Measurements from ENCODE around the gene PTBP2.
A peak's percentile ranks its signal among the peaks of the same experiment; 100 is the strongest.

The PTBP2 gene

DNA sequence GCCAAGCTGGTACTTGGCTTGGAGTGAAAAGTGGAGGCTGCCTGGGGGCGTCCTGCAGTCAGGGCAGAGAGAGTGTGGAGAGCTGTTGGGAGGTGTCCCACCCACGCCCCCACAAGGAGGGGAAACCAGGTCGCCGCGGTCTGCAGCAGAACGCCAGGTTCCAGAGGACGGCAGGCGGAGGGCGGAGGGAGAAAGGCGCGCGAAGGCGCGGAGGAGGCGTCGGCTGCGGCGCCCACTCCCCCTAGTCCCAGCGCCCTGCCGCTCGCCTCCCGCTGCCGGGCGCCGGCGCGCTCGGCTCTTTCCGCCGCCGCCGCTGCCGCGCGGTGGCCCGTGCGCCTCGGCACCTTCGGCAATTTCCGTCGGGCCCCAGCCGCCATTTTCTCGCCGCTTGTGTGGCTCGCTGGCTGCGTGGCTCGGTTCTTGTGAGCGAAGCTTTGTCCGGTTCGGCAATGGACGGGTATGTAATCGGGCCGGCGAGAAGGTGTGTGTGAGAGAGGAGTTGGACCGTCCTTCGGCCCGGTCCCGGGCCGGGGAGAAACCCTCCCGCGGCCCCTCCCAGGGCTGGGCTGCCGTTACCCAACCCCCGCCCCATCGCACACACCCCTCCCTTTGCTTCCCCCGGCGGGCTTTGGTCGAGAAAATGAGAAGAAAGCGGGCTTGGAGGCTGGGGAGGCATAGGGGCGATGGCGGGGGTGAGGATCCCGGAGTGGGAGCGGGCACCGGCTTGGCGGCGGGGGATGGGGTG, at the start of gene PTBP2:
PTBP2 (plus strand) TSS at position 369 of the 745 bp plus-strand sequence; CDS start at position 450, 81 bp downstream.
- DNase-seq (ENCODE audit: extremely low read depth in 1 of 2, low read depth in 1 of 2) = peak; percentile 56 to 59

- no peak for DNase-seq (ENCODE audit: extremely low read depth in 1 of 2, low read depth in 1 of 2)
Measured at GRCh38 chr1:96674915-96675314, 46.7 kb upstream of the PTBP2 start.

- no peak for DNase-seq (ENCODE audit: extremely low read depth in 1 of 2, low read depth in 1 of 2)
Measured at GRCh38 chr1:96682056-96682455, 39.5 kb upstream of the PTBP2 start.

DNA sequence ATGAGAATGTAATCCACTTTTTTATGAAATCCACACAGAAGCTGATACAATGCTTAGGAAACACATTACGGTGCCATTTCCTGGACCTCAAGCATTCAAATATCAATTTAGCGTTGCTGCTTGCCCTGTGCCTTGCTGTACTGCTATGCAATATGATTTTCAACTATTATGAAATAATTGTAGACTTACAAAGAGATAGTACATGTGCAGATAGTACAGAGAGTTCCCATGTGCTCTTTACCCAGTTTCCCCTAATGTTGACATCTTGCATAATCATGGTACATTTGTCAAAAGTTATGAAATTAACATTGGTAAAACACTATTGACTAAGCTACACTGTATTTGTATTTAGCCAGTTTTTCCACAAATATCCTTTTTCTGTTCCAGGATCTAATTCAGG, 37.7 kb upstream of the PTBP2 start:
- DNase-seq (ENCODE audit: extremely low read depth in 1 of 2, low read depth in 1 of 2) = no peak

DNA sequence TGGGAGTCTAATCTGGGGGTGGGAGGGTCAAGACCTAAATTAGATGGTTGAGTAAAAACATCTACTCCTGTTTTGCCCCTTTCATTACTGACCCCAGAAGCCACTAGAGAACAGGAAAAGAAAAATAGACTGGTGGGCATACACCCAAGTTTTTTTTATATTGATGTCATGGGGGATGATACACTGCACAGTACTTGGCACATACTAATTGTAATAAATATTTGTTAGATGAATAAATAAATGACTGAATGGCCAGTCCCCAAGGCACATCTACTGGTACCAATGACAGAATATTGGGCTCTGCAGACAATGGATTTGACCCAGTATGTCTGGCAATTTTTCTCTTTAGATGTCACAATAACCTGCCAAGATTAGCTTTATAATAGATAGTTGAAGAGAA, 36.8 kb upstream of the PTBP2 start:
- DNase-seq (ENCODE audit: extremely low read depth in 1 of 2, low read depth in 1 of 2) = no peak

- DNase-seq (ENCODE audit: extremely low read depth in 1 of 2, low read depth in 1 of 2) = no peak
Measured at GRCh38 chr1:96688767-96689166, 32.8 kb upstream of the PTBP2 start.

DNA sequence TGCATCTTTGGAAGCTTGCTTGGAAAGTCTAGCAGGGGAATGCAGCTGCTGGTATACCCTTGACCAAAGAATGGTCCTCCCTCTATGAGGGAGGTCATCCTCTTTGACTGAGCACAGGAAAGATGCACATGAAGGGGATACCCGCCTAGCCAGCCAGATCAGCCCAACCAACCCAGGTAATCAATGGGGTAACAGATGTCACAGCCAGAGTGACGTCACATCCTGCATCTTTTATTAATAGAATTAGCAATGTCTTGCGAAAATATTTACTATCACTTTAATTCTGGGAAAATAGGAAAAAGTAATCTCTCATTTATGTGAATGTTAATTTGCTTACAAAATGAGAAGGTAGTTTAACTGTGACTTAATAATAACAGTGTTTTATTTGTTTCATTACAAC, 25.6 kb upstream of the PTBP2 start:
- no peak for DNase-seq (ENCODE audit: extremely low read depth in 1 of 2, low read depth in 1 of 2)

DNA sequence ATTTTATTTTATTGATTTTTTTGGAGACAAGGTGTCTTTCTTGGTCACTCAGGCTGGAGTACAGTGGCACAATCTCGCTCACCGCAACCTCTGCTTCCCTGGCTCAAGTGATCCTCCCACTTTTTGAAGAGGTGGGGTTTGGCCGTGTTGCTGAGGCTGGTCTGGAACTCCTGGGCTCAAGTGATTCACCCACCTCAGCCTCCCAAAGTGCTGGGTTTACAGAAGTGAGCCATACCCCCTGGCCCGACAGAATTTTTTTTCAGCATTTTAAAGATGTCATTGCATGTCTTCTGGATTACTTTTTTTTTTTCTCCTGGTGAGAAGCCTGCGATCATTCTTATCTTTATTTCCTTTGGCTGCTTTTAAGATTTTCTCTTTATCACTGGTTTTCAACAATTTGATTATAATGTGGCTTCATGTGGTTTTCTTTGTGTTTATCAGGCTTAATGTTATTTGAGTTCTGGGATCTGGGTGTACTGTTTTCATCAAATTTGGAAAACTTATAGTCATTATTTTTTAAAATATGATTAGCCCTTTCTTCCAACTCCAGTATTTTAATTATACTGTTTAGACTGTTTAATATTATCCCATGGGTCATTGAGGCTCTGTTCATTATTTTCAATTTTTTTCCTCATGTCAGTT, 23.1 kb upstream of the PTBP2 start:
- no peak for DNase-seq (ENCODE audit: extremely low read depth in 1 of 2, low read depth in 1 of 2)

DNA sequence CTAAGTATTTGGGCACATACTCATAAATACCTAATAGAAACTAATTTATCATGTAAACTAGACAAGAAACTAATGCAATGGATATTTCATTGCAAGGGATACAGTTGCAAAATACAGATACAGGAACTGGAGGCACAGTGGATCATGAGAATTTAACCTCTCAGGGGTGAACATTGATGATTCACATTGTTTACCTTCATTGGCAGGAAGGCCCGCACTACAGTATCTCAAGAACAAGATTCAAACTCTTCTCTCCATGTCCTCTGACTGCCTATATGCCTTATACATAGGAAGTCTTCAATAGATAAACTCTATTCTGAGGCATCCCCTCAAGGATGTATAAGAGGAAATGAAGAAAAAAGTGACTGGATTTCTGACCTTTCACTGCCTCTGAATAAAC, 18.4 kb upstream of the PTBP2 start:
- no peak for DNase-seq (ENCODE audit: extremely low read depth in 1 of 2, low read depth in 1 of 2)

GRCh38 chr1:96707023-96707422, 14.6 kb upstream of the PTBP2 start:
- no peak for DNase-seq (ENCODE audit: extremely low read depth in 1 of 2, low read depth in 1 of 2)

- no peak for DNase-seq (ENCODE audit: extremely low read depth in 1 of 2, low read depth in 1 of 2)
Measured at GRCh38 chr1:96708482-96708881, 13.1 kb upstream of the PTBP2 start.

- no peak for DNase-seq (ENCODE audit: extremely low read depth in 1 of 2, low read depth in 1 of 2)
Measured at GRCh38 chr1:96710708-96711477, 10.7 kb upstream of the PTBP2 start.

DNA sequence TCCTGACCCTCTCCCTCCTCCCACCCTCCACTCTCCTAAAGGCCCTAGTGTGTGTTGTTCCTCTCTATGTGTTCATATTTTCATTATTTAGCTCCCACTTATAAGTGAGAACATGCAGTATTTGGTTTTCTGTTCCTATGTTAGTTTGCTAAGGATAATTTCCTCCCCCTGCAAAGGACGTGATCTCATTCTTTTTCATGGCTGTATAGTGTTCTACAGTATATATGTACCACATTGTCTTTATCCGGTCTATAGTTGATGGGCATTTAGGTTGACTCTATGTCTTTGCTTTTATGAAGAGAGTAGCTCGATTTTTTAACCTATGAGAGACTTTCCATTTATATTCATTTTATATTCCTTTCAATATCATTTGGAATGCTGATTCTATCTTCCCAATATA, 7.9 kb upstream of the PTBP2 start:
- no peak for DNase-seq (ENCODE audit: extremely low read depth in 1 of 2, low read depth in 1 of 2)

DNA sequence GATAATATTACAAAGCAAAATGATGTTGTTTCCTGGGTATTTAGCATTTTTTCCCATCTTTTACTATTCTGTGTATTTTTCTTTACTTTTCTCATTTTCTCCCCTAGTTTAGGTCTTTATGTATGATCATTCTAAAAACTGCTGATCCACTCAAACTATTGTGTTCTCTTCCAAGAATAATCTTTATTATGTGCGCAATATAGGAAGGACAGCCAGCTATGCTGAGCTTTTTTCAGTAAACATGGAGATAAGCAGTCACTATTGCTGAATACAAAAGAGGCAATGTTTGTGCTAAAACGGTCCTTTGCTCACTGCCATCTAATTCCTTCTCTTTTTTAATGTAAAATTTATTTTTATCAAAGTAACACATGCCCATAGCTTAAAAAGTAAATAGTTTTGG, 6.7 kb upstream of the PTBP2 start:
- no peak for DNase-seq (ENCODE audit: extremely low read depth in 1 of 2, low read depth in 1 of 2)

DNA sequence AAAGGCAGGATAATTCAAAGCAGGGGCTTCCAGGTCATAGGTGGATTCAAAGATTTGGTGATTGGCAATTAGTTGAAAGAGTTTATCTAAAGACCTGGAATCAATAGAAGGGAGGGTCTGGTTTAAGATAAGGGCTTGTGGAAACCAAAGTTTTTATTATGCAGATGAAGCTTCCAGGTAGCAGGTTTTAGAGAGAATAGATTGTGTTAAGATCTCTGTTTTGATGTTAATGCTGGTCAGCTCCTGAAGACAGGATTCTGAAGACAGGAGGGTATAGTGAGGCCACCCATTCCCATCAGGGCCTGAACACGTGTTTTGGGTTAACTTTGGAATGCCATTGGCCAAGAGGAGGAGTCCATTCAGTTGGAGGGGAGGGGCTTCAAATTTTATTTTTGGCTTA, 6.1 kb upstream of the PTBP2 start:
- DNase-seq (ENCODE audit: extremely low read depth in 1 of 2, low read depth in 1 of 2) = no peak

GRCh38 chr1:96721053-96721415, 550 bp upstream of the PTBP2 start:
- no peak for DNase-seq (ENCODE audit: extremely low read depth in 1 of 2, low read depth in 1 of 2)

DNA sequence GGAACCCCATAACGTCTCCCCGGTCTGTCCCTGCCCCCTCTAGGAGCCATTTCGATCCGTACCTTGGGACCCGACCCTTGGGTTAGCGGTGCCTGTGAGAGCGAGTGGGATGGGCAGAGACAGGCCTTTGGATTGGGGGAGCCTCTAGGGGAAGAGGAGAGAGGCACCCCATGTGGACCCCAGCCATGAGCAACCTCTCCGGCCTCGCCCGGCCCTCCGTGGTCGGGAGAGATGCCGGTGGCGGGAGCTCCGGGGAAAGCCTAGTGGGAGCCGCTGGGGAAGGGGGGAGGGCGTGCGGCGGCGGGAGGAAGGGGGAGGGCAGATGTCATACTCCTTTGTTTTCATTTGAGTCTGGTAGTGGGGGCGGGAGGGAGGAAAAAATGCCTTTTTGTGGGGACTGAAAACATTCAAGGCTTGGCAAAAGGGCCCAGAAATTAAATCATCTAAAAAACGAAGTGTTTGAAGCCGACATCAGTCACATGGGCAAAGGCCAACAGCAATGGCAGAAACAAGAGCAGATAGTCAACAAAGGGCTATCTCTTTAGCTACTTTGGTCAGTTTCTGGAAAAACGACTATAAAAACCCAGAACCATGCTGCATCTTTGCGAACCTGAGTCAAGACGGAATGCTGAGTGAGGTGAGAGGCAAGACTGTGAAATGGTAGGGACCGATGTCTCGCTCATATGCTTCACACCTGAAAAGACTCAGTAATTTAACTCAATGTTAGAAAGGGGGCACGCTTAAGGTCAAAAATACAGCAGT, 758 bp downstream of the PTBP2 start:
- peak in 1 of 2 donors; percentile 24 for DNase-seq (ENCODE audit: extremely low read depth in 1 of 2, low read depth in 1 of 2)

GRCh38 chr1:96722958-96723357, 1.4 kb downstream of the PTBP2 start:
- DNase-seq (ENCODE audit: extremely low read depth in 1 of 2, low read depth in 1 of 2) = no peak

DNA sequence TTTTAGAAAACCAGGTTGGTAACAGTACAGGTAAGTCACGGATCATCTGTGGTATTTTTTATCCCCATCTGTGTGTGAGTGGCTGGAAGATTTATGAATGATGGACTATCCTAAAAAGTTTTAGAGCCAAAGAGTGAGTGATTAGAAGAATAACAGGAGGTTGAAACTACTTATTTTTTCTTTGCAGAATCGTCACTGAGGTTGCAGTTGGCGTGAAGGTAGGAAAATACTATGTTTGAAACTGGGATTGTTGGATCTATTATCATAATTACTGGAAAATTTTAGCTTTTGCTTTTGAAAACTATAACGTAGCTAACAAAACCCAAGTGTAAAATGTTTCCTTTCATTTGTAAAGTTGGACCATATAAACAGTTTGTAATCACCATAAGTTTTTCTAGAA, 1.8 kb downstream of the PTBP2 start:
- no peak for DNase-seq (ENCODE audit: extremely low read depth in 1 of 2, low read depth in 1 of 2)

- no peak for DNase-seq (ENCODE audit: extremely low read depth in 1 of 2, low read depth in 1 of 2)
Measured at GRCh38 chr1:96723936-96724335, 2.4 kb downstream of the PTBP2 start.

DNA sequence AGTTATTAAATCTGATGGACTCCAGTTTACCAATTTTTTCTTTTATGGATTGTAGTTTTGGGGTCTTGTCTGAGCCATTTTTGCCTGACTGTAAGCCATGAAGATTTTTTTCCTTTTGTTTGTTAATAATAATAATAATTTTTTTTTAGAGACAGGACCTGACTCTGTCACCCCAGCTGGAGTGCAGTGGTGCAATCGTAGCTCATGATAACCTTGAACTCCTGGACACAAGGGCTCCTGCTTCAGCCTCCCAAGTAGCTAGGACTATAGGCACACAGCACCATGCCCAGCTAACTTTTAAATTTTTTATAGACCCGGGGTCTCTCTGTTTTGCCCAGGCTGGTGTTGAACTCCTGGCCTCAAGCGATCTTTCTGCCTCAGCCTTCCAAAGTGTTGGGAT, 6.3 kb downstream of the PTBP2 start:
- no peak for DNase-seq (ENCODE audit: extremely low read depth in 1 of 2, low read depth in 1 of 2)
